Activated T-cell treated with anti-CD3 and anti-CD28 coated beads for 1 hour (primary cell): Measurements from ENCODE around the gene MYH10.
"Not testable (repeated sequence)": the region's sequence is repeated elsewhere in the genome, so short reads cannot be mapped to it uniquely, and the experiment has no call there.

ENCODE experiments used
- DNase-seq: peaks from one replicate; pipeline ENCODE4 v3.0.0-alpha.2; 2020; ENCODE audit warnings: low read depth

MYH10 gene

DNA sequence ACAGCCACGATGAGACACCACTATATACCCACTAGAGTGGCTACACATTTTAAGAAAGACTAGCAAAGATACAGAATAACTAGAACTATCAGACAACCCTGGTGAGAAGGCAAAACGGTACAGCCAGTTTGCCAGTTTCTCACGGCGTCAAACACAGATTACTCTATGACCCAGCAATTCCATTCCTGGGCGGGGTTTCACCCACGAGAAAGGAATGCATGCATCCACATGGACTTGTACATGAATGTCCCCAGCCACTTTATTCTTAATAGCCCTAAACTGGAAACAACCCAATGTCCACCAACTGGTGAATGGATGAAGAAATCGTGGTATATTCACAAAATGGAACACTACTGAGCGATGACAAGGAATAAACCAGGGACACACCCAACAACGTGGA, 74.5 kb downstream of the MYH10 start:
- DNase-seq: no peak

DNA sequence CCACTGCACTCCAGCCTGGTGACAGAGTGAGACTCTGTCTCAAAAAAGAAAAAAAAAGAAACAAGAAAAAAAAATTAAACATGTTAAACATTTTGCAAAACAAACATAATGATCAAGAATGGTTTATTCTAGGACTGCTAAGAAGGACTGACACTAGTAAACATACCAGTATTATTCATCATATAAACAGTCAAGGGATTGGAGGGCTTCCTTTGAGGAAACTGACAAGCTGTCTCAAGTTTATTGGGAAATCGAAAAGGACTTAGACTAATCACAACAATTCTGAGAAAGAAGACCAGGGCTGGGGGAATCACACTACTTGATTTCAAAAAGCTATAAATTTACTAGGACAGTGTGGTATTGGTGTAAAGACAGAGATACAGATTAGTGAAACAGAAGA, 75.5 kb downstream of the MYH10 start:
- no peak for DNase-seq

DNA sequence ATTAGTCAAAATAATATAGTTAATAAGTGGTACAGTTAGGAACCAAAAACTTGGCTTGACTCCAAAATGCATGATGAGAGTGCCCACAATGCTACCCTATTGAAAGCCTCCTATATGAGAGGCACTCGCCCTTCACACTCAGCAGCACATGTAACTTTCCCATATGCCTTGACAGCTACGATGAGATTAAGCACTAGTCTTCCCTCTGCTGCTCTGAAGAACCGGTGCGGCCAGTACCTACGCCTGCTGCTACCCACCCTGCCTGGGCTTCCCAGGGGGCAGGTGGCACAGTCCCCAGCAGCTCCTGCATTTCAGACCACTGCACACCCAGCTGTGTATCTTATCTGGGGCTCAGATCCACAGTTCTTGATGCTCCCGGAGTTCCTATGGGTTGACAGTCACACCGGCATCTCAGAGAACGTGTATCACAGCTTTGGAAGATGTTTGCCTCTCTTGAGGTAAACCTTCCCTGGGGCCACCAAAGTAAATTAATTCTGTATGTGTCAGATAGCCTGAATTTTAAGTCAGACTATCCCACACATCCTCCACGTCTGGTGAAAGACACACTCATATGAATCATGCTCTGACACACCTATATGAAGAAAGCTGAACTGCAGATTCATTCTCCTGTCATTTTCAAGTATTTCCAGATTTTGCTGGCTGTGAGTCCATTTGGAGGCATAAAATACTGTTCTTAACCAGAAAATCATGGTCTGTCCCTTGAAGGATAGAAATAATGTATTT, 77.8 kb downstream of the MYH10 start:
- DNase-seq: no peak

DNA sequence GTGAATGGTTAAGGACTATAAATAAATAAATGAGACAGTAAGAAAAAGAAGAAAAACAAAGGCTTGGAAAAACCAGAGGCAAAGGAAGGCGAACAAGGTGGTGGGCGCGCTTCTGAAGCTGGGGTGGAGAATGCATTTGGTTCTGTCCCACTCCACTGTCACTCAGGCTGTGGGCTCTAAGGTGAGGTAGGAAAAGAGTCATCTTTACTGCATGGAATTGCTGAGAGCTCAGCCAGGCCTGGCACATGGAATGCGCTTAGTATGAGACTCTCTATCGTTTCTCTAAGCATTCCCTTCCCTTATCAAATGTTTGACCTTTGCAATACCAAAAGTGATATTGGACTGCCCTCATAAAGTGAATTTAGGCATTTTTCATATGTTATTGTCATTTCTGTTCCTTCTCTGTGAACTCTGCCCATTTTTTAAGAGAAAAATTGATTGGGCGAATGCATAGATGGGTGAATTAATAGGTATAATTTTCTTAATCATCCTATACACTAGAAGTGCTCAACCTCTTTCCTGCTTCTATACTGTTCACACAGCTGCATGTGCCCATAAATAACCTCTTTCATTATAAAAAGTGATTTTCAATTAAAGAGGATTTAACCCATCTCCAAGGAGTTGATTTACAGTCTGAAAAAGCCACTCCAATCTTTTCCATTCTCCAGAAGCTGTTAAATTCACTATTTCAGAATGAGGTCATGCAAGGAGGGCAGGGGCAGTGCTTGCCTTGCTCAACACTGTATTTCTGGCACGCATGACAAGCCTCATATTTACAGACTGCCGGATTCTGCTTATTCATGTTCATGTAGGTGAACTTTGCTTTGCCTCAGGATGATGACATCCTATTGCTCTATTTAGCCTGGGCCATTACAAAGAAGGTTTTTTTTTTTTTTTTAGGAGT, 87.7 kb downstream of the MYH10 start:
- DNase-seq: no peak

DNA sequence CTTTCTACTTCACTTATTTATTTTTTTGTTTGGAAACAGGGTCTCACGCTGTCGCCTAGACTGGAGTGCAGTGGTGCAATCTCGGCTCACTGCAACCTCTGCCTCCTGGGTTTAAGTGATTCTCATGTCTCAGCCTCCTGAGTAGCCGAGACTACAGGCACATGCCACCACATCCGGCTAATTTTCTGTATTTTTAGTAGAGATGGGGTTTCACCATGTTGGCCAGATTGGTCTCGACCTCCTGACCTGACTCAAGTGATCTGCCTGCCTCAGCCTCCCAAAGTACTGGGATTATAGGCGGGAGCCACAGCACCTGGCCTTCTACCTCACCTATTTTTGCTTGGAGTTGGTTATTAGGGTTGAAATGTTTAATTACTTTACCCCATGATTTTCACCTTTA, 90.5 kb downstream of the MYH10 start:
- DNase-seq: not testable (repeated sequence)

DNA sequence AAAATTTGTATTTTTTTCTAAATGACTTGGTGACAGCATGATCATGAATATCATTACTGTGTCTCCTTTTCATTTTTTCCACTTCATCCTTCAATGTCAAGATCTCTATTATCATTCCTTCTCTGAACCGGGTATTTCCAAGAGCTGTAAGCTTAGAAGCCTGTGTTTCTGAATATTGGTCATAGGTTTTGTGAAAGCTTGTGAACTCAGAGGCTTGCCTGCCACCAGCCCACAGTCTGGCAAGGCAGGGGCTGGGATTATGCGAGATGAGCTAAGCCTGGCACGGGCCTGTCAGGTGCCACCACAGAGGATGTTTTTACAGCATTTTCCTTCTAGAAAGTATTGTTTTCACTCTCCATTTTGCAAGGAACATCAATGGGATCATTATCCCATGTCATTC, 92.8 kb downstream of the MYH10 start:
- DNase-seq: no peak

DNA sequence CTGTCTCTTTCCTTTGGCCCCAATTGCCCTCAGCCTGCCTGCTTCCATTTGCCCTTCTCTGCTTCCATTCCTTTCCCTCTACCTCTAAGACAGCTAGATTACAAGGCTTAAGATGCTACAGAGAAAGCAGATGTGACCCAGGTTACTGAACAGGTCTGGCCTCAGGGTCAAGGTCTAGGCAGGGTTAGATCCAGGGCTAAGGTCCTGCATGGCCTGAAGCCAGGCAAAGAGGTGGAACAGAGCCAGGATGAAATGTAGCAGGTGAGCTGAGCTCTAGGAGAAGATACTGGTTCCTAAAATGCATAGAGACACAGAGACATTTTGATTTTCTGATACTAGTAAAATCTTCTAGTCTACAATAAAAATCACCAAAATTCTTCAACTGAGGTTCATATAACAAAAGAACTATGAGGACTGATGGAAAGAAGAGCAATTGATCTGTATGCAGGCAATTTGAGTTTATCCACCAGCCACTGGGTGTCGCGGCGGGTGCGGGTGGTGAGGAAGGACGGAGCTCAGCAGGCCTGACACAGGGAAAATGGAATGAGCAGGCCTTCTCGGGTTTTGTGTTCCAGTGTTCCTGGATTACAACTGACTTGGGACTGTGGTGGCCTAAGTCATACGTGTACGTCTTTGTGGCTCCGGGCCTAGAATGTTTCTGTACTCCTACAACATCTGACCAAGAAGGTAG, 95.9 kb downstream of the MYH10 start:
- no peak for DNase-seq

DNA sequence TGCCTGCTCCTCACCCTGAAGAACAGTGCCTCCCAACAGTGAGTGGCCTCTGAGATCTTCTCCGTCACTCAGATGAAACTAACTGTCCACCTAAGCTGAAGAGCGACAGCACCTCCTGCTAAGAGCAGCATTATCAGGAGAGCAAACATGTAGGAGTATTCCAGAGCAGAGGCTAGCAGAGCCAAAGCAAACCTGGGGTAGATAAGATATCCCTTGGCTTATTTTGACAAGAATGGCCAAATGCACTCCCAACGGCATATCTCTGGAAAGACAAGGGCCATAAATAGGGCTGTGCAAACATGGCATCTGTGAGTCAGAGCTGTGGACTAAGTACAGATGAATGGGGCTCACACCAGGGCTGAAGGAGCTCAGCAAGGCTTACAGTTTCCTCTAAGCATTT, 98.5 kb downstream of the MYH10 start:
- DNase-seq: no peak

DNA sequence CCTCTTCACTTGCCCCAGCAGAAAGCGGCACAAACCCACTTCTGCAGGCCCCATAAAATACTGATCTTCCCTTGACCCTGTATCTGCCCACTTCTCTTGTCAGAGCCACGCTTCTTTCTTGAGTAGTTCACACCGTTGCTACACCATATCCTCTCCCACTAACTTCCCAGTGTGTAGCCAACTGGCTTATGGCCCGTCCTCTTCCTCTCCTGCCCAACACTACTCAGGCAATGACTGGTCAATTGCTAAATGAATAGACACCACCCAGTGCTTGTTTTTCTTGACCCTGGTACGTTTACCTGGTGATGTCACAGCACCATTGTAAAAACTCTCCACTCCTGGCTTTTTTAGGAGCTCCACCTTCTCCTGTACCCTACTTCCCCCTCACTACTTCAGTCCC, 107.9 kb downstream of the MYH10 start:
- no peak for DNase-seq

DNA sequence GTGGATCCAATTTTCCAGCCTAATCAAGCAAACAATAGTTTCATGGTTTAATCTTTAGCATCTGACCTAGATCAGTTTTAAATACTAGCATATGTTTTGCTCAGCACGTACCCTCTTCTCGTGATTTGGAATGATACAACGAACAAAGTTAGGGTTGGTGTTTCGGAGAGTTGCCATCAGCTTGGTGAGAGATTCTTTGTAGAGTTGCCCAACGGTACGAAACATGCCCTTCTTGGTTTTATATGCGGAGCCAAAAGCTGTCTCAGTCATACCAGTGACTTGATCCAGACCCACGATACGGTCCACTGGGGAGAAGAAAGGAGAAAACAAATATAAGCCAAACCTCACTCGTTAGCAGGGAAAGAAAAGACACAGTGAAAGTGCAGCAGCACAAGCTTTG, 109.5 kb downstream of the MYH10 start:
- no peak for DNase-seq

DNA sequence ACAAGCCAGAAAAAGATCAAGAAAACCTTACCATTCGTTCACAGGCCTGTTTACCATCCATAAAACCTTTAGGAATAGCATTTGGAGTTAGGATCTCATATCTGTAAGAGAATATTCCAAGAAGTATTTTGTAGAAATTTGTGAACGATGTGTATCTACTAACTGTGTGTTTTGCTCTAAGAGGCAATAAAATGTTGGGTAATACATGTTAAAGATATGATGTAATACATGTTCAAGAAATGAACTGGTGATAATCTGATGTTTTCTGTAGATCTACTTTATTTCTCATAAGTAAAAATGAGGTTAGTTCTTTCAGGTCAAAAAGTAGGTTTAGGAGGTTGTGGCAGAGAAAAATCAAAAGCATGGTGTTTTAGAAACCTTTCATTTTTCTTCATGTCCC, 111.7 kb downstream of the MYH10 start:
- no peak for DNase-seq

DNA sequence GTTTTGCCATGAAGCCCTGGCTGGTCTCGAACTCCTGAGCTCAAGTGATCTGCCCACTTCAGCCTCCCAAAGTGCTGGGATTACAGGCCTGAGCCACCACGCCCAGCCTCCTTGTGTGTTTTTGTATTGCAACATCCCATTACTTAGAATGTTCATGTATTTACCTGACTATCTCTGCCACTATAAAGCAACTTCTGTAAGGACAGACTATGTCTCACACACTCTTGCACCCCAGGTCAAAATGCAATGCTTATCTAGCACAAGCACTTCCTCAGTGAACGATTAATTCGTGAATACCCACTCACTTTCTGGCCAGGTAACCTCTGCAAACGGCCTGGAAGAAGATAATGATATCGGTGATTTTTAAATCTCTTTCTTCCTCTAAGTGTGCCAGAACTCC, 112.2 kb downstream of the MYH10 start:
- no peak for DNase-seq

DNA sequence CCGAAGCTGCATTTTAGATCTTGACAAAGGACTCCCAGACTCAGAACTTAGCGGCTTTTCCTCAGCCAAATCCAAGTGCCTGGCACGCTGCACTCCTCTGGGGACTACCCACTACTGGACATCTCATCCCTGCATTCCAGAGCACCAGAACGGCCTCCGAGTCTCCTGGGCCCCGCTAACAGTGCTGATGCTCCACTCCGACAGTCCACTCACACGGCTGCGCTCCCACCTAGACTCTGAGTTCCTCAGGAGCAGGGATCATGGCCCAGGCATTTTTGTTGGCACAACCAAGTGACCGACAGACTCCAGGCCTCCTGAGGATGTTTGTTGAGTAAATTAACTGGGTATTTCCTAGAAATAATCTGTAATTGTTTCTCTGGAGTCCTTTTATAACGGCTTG, 115.7 kb downstream of the MYH10 start:
- DNase-seq: no peak

DNA sequence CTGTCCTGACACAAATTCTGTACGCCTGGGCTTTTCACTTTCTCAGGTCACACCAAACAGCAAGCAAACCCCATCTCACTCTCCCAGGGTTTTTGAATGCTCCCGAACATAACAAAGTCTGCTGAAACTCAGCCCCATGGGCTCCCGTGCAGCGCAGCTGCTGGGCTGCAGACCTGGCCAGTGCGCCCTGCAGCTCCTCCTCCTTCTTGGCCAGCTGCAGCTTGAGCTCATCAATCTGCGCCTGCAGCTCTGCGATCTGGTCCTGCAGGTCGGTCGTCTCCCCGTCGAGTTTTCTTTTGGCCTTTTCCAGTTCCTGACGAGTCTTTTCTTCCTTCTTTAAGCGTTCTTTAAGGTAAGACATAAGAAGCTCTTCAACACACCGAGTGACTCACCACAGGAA, 124.4 kb downstream of the MYH10 start:
- DNase-seq: no peak

DNA sequence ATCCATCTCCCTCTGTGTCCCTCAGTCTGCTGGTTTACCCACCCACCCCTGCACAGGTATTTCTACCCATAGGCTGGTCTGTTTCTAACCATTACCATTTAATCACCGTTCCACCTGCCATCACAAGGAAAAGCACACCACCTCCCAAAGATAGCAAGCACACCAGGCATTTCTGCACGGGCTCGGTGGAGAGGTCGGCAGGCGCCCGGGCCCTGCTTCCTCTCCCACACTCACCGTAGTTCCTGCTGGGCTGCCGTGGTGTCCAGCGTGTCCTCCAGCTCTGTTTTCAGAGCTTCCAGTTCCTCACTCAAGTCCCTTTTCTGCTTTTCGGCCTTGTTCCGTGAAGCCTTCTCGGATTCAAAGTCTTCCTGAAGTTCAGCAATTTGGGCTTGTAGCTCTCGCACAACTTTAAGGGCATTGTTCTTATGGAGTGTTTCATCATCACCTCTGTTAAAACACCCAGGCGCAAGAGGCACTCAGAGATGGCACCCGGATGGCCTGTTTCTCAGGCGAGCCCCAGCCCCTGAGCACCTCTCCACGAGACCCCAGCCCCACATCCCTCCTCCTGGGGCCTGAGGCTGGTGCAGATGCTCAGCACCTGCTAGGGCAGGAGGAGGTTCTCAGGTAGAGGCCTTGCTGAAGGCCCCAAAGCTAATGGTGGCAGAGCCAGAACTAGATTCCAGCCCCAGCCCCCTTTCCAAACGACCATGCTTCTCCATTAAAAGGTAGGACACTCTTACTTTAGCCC, 125.9 kb downstream of the MYH10 start:
- DNase-seq: no peak

DNA sequence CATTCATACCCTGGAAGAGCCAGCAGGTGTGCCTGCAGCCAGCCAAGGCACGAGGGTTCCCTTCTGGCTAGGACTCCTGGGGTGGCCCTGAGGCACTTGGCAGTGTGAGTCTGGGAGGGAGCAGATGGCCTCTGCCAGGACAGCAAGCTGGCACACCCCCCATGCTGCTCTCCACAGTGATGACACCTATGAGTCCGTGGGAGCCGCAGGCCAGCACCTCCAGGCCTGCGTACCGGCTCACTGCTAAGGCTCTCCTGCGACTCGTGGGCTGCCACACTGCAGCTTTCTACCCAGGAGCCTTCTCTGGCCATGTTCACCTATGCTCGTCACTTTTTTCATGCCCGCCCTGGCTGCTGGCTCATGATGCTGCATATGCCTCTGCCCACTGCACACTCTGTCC, 126.7 kb downstream of the MYH10 start:
- no peak for DNase-seq

DNA sequence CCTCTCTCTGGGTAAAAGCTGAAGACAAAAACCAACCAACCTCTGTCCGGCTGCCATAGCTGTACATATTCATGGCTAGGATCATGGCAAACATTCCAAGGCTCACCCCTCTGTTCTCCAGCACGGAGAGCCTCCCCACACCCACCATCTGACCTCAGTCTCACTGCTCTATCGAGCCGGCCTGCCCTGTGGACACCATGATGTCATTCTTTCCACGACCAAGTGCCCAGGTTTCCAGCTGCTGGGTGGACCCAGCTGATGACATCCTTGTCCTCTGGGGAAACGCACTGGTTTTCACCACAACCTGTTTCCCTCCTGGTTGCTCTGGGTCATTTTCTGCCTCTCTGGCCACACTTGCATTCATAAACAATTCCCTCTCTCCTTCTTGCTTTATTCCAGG, 127.2 kb downstream of the MYH10 start:
- DNase-seq: no peak

DNA sequence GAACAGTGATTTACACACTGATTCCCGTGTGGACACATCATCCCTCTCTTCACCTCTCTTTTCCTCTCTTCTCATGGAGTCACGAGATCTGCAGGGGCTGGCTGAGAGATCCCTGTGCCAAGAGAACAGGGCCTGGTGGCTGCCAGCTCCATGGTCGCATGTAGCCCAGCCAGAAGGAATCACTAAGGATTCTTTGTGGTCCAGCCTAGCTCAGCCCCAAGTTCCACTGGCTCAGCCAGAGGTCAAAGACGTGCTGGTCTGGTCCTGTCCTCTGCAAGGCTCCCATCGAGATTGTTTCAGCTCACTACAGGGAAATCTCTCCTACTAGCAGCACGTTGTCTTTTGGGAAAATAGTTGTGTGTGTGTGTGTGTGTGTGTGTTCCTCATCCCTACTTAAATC, 128.4 kb downstream of the MYH10 start:
- DNase-seq: no peak

DNA sequence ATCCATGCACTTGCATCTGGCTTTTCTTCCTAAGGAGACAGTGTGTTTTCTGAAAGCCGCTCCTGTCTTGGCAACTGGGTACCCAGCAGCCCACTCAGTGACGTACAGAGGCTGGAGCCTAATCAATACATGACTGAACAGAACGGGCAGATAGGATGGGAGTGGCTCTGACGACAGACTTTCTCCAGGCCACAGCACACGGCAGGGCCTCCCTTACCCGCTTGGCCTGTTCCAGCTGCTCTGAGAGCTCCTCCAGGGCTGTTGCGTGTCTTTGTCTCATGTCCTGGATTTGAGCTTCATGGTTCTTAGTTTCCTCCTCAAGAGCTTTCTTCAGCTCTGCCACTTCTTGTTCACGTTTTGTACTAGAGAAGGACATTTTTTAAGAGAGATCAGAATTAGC, 129.9 kb downstream of the MYH10 start:
- no peak for DNase-seq

DNA sequence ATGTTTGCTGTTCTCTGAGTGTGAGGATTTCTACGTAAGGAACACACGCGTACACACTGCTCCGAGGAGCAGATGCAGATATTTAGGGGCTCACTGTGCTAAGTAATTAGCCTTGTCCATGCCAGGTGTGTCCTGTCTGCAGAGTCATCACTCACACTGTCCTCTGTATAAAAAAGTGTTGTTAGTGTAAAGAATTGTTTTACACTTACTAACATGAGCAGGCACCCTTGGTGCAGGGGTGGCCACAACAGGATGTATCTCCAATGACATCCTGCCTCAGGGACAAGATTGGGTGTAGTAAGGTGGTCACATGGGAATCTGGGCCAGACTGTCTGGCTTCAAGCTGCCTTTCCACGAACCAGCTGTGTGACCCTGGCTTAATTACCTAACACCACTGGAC, 130.9 kb downstream of the MYH10 start:
- no peak for DNase-seq

DNA sequence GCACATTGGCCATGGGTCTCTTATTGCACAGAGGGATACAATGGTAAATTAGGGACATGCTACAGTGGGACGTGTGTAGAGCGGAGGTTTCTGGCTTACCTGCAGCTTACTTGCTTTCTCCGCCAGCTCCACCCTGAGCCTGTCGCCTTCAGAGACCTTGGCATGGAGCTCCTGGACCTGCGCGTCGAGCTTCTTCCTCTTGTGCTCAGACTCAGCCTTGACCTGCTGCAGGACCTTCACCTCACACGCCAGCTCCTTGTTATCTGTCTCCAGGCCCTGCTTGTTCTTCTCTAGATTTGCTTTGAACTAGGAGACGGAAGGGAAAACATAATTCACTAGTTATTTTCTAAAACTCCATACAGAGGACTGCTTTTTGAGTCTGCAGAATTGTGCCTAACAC, 131.4 kb downstream of the MYH10 start:
- no peak for DNase-seq

DNA sequence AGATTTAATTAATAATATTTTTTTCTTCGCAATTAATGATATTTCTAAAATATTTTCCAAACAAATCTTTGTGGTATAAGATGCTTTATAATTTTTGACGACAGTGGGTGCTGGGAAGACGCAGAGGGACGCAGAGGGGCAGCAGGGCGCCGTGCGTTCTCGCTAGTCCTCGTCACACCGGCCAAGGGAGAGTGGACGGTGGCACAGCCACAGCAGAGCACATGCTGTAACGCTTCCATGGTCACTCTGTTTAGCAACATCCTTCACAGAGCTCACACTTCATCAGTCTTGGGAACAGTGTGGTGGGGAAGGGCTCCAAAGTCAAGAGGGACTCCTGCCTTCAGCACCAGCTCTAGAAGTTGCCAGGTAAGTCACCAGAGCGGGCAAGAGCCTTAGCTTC, 134.4 kb downstream of the MYH10 start:
- no peak for DNase-seq
